Heart right ventricle (tissue), 16 donors: ENCODE results near the gene TERF2IP. TPM values are rescaled to one million over a fixed set of nuclear protein-coding genes. Genes with fewer than 3 reads are reported as not detected.

Experiments used
- ATAC-seq, 8 donors: fragments of 200-7000 bp; cut with Tn5 transposase; one replicate each; pipeline ENCODE4 v1.9.1; 2020; ENCODE audit warnings: mild to moderate bottlenecking in 8 of 8, moderate library complexity in 8 of 8, moderate number of reproducible peaks in 1 of 8
- DNase-seq, 2 donors: peaks; one replicate each; pipeline ENCODE4 v3.0.0-alpha.2; 2020
- H3K27ac ChIP-seq, 10 donors: fragments of 200-600 bp; sonication (generic) in 2 of 10; one replicate each; pipeline versions ENCODE4 v1.5.0 to v1.8.0; 2020 to 2022; ENCODE audit warnings: mild to moderate bottlenecking in 3 of 10
- H3K27me3 ChIP-seq, 7 donors: fragments of 200-600 bp; one replicate each; pipeline ENCODE4 v1.8.0; 2021 to 2022; ENCODE audit warnings: mild to moderate bottlenecking in 2 of 7
- H3K36me3 ChIP-seq, 9 donors: fragments of 200-600 bp; sonication (generic) in 1 of 9; one replicate each; pipeline versions ENCODE4 v1.5.0 to v1.8.0; 2020 to 2022; ENCODE audit warnings: mild to moderate bottlenecking in 2 of 9
- H3K4me1 ChIP-seq, 9 donors: fragments of 200-600 bp; sonication (generic) in 1 of 9; one replicate each; pipeline versions ENCODE4 v1.5.0 to v1.8.0; 2020 to 2022; ENCODE audit warnings: mild to moderate bottlenecking in 4 of 9
- H3K4me3 ChIP-seq, 10 donors: fragments of 200-600 bp; sonication (generic) in 2 of 10; one replicate each; pipeline versions ENCODE4 v1.5.0 to v1.8.0; 2020 to 2022; ENCODE audit warnings: mild to moderate bottlenecking in 7 of 10, moderate library complexity in 2 of 10
- H3K9me3 ChIP-seq, 11 donors: fragments of 200-600 bp in 10 of 11; sonication (generic) in 2 of 11; one replicate each; pipeline versions ENCODE4 v1.5.0 to v1.8.0; 2013 to 2022; ENCODE audit warnings: mild to moderate bottlenecking in 2 of 11, control low read depth in 1 of 11, moderate library complexity in 1 of 11
- WGBS, 2 donors: extraction: QIAGEN DNeasy Blood & Tissue Kit; methylation state at CpG; one replicate each; pipeline ENCODE4 v1.1.7; 2013; ENCODE audit warnings: inconsistent platforms in 1 of 2; 5-methylcytosine and 5-hydroxymethylcytosine counted together
- intact Hi-C, 10 donors: fragments of 100-400 bp; cut with DNase I; formaldehyde crosslinking; loops; one replicate each; pipeline versions ENCODE4 v1.11.1 to v1.14.2; 2022
- polyA plus RNA-seq, 2 donors: library from polyadenylated mRNA; stranded (reverse); fragments of 200-250 nt; gene quantifications; one replicate each; pipeline ENCODE4 v1.2.3, GENCODE V29; 2013
- total RNA-seq, 10 donors: library from RNA; stranded (reverse); fragmentation: NEBNext Ultra II Directional in 3 of 10; extraction: Animal tissue kit (Norgen Biotek cat#: 25700) in 3 of 10; gene quantifications; one replicate each; pipeline versions ENCODE4 v1.2.1 to v1.2.4, GENCODE V29; 2021 to 2023
- TF ChIP-seq, protein P1 (sequence below), 9 donors: fragments of 200-600 bp; sonication (generic) in 2 of 9; IDR thresholded peaks; one replicate each; pipeline versions ENCODE4 v1.5.0 to v1.8.0; 2021 to 2022; ENCODE audit warnings: antibody characterized with exemption in 9 of 9, mild to moderate bottlenecking in 5 of 9, moderate library complexity in 1 of 9
- donor health status: Arrhythmogenic right ventricular cardiomyopathy.
- donor health status: ischemic (EF 13 %, LVEDD 7.1; RV severe dilation, severe dysfunction).
- donor health status: healthy with polysubstance abuse.
- donor health status: DM: no; HTN: yes; CAD: no.
- donor health status: DM: no; HTN: no; CAD: no.
- donor health status: ischemic (EF 25% LVEDD 6.9; RV normal size, moderate dysfunction).
- donor health status: ischemic (EF 25% LVEDD 5.7; RV mildly dilated, moderate dysfunction).
- donor health status: healthy.
- donor health status: DM: yes; HTN: yes; CAD: no.
- donor health status: Ischemic cardiomyopathy.
- donor health status: ischemic (EF 35%, LVEDD 5.7; RV mildly dilated, moderate dysfunction).
- donor health status: nonischemic (EF 11% LVEDD 7.7; RV severe dilation, severe dysfunction).
- donor health status: DM: yes; HTN: yes; CAD: no.
- donor health status: PGD.
- donor health status: ischemic (EF 29% LVEDD 5.4; RV normal size, mild dysfunction).
- donor health status: nonischemic (EF 23%, LVEDD 6.1; RV moderate dilation, normal function).

The TERF2IP gene
- total and polyA plus RNA-seq, 12 donors, result 43.3 to 79.3 (median 64.5) TPM

DNA sequence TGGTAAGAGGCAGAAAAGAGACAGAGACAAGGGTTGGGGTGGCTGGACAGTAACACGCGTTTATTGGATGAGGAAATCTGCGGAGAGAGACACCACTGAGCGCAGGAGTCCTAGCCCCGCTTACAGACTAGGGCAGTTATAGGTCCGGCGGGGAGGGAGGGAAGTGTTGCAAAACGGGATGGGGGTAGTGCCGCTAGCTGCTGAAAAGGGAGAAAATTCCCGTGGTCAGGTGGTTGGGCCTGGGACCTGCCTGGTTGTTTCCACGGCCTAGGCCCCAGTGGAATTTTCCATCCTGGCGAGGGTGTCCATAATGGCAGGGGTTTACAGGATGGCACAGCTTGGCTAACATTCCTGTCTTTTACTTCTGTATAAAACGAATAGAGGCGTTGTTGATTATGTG is 34.7 kb downstream of the TERF2IP start:
- Histone ChIP-seq H3K4me3 (no peak overlapping the region), H3K9me3 (peaks cover 0 to 5% (median 0%) of the 10 kb centered on the region in 11 donors), H3K27me3 (no peaks in the 10 kb centered on the region), H3K27ac (no peak overlapping the region), H3K36me3 (no peaks in the 10 kb centered on the region), H3K4me1 (peaks cover 0 to 11% (median 0%) of the 10 kb centered on the region in 9 donors)
- TF ChIP-seq, protein P1, sequence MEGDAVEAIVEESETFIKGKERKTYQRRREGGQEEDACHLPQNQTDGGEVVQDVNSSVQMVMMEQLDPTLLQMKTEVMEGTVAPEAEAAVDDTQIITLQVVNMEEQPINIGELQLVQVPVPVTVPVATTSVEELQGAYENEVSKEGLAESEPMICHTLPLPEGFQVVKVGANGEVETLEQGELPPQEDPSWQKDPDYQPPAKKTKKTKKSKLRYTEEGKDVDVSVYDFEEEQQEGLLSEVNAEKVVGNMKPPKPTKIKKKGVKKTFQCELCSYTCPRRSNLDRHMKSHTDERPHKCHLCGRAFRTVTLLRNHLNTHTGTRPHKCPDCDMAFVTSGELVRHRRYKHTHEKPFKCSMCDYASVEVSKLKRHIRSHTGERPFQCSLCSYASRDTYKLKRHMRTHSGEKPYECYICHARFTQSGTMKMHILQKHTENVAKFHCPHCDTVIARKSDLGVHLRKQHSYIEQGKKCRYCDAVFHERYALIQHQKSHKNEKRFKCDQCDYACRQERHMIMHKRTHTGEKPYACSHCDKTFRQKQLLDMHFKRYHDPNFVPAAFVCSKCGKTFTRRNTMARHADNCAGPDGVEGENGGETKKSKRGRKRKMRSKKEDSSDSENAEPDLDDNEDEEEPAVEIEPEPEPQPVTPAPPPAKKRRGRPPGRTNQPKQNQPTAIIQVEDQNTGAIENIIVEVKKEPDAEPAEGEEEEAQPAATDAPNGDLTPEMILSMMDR (IDR thresholded peaks at IDR 0.05), result no peak
- ATAC-seq (no peak), DNase-seq (no peak)
- WGBS, 2 donors, result 88 to 91% methylated on average over 14 of the region's 14 CpGs
- intact Hi-C loops, result loop anchor here in 1 of 10 donors (10.0 kb wide), 1 partner anchor 1262 kb away; no protein-coding TSS in a partner anchor

DNA sequence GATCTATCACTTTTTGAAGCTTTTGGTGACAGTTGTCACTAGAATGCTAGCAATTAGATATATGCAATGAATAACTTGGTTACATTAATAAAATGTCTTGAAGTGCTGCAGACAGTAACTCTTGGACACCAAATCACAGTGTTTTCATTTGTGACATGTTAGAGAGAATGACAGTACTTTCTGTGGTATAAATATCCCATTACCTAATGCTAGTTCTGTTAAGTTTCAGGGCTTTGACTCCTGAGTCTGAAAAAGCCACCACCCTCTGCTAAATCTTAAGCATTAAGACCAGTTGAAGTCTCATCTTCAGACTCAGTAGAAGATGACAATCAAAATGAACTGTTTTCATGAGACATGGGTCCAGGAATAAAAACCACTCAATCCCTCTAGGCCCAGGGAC is 39.8 kb downstream of the TERF2IP start:
- Histone ChIP-seq H3K4me1 (peaks cover 0 to 5% (median 0%) of the 10 kb centered on the region in 9 donors), H3K36me3 (no peaks in the 10 kb centered on the region), H3K27me3 (no peaks in the 10 kb centered on the region), H3K4me3 (no peak overlapping the region), H3K27ac (no peak overlapping the region), H3K9me3 (peaks cover 0 to 5% (median 0%) of the 10 kb centered on the region in 11 donors)
- DNase-seq (no peak), ATAC-seq (peak in 3 of 8 donors; percentile 63 to 69 (median 65))
- TF ChIP-seq, protein P1 (IDR thresholded peaks at IDR 0.05), result no peak
- intact Hi-C loops, result loop anchor here in 1 of 10 donors (10.0 kb wide), 1 partner anchor 1257 kb away; no protein-coding TSS in a partner anchor

DNA sequence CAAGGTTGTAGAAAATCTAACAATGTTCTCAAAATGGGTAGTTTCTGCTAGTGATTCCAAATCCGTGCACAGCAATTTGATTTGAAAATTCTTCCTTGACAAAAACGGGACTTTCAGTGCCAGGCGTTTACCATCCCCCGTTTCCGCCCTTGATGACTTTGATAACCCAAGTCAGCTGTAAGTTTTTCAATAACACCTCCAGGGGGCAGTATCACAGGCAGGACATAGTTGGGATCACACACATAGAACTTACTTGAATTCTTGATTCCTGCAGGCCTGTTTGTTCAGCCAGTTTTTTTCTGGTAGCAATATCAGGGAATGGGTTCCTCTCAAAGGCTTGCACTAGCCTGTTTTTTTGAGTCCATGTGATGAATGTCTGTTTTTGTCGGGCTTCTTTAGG is 48.1 kb downstream of the TERF2IP start:
- no peaks in the 10 kb centered on the region for H3K27me3 ChIP-seq
- H3K4me3 ChIP-seq, result no peak overlapping the region
- 82 to 86% methylated on average over 6 of the region's 6 CpGs for WGBS, 2 donors
- ATAC-seq (no peak), DNase-seq (no peak)
- no peaks in the 10 kb centered on the region for H3K4me1 ChIP-seq
- no peaks in the 10 kb centered on the region for H3K36me3 ChIP-seq
- TF ChIP-seq, protein P1 (IDR thresholded peaks at IDR 0.05), result no peak
- intact Hi-C loops, result no loop called here
- no peak overlapping the region for H3K27ac ChIP-seq
- no peaks in the 10 kb centered on the region for H3K9me3 ChIP-seq

DNA sequence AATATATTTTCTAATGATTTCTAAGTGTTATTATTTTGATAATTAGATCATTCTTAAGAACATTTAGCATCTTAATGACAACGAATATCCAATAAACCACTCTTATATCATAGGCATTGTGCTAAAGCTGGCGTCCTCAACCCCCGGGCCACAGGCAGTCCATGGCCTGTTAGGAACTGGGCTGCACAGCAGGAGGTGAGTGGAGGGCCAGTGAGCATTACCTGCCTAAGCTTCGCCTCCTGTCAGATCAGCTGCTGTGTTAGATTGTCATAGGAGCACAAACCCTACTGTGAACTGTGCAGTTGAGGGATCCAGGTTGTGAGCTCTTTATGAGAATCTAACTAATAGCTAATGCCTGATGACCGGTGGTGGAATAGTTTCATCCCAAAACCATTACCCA is 50.0 kb downstream of the TERF2IP start:
- H3K9me3 ChIP-seq, result no peaks in the 10 kb centered on the region
- no peaks in the 10 kb centered on the region for H3K4me1 ChIP-seq
- 93 to 96% methylated on average over 5 of the region's 5 CpGs for WGBS, 2 donors
- no peak overlapping the region for H3K4me3 ChIP-seq
- DNase-seq, result no peak
- no peaks in the 10 kb centered on the region for H3K27me3 ChIP-seq
- no peak overlapping the region for H3K27ac ChIP-seq
- intact Hi-C loops, result no loop called here
- H3K36me3 ChIP-seq, result no peaks in the 10 kb centered on the region
- ATAC-seq, result no peak
- TF ChIP-seq, protein P1 (IDR thresholded peaks at IDR 0.05), result no peak
